HG02588 (cell line): Measurements from ENCODE around the gene VARS1.

Experiments
- ATAC-seq: cut with Tn5 transposase; IDR thresholded peaks from one replicate; pipeline ENCODE4 v1.9.1; 2021; ENCODE audit warnings: mild to moderate bottlenecking, moderate library complexity; ENCODE audit not compliant: unreplicated experiment

Gene VARS1

DNA sequence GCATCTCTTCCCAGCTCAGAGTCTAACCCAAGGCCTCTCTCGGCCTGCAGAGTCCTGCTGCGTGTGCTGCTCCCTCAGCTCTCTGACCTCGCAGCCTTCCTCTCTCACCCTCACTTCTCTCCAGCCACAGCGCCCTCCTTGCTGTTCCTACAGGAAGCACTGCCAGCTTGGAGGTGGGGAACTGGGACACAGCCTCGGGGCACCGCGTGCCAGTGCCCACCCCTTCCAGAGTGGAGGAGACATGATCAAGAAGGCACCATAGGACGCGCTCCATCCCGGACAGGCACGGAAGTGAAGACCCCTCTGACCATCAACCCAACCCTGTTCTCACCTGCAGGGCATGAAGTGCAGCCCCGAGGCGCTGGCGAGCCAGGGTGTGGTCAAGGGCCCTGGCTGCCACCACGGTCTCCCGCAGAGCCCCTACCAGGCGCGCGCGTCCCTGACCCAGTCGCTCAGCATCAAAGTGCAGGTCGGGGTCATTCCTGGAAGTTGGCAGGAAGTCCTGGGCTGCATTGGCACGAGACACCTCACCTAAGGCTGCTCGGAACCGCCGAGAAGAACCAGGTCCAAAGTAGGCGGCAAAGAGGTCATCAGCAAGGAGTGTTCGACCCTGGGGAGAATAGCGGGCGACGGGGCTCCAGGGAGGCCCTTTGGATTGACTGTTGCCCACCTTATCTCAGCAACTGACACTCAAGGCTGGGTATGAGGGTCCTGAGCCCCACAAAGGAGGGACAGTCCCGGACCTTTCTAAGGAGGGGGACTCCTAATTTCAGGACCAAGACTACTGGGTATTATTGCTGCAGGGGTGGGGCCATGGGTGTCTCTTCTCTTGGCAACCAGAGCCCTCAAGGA is 19.7 kb downstream of the VARS1 start:
- ATAC-seq, result no peak

DNA sequence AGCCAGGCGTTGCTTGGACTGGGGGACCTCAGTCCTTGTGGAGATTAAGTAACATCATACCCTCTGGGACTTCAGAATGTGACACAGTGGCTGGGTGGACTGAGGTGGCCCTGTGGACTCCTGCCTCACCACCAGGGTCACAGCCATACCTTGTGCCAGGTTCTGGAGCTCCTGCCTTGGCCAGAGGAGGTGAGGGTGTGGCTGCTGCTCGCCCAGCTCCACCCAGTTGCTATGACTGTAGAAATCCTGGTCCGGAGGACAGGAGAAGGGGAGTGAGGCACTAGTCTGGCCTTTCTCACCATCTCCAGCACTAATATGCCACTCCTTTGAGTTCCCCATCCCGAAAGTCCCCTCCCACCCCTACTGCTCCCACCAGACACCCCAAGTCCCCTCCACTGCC is 20.4 kb downstream of the VARS1 start:
- no peak for ATAC-seq

DNA sequence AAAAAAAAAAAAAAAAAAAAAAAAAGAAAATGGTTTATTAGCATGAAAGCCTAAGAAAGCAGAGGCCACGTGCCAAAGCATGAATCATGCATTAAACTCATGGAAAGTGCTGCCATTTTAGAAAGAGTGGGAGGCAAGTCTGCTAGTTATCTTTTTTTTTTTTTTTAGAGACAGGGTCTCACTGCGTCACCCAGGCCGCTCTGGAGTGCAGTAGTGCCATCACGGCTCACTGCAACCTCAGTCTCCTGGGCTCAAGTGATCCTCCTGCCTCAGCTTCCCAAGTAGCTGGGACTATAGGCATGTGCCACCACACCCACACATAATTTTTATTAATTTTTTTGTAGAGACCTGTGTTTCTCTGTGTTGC is 23.6 kb downstream of the VARS1 start:
- no peak for ATAC-seq

DNA sequence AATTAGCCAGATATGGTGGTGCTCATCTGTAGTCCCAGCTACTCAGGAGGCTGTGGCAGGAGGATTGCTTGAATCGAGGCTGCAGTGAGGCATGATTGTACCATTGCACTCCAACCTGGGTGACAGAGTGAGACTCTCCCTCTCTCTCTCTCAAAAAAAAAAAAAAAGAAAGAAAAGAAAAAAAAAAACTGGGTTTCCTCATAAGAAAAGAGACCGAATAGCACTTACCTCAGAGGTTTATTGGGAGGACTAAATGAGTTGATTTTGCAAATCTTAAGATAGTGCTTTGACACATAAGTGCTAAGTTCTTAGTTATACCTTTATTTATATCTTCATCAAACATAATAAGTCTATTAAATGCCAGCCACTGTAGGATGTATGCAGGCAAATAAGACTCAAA is 24.7 kb downstream of the VARS1 start:
- ATAC-seq, result no peak

DNA sequence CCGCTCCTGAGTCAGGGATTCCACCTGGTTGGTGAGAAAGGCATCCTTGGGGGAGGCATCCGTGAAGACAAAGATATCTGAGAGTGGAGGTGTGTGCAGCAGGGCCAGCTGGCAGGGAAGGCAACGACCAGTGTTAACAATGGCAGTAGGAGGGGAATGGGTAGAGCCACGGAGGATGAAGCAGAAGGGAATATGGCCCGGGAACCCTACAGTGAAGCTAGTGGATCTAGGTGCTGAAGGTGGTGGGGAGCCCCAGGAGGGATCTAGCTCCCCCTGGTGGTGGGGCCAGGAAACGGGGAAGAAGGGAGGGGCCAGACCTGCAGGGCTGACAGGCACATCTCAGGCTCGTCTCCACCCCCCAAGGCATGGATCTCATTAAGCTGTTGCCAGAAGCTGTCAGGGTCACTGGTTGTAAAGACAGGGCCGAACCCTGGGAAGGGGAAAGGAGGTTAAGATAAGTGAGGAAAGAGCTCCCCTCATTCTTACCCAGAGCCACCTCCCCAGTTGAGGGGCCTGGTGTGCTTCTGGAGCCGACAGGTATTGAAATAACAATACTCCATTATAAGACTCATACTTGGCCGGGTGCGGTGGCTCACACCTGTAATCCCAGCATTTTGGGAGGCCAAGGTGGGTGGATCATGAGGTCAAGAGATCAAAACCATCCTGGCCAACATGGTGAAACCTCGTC is 25.7 kb downstream of the VARS1 start:
- no peak for ATAC-seq

DNA sequence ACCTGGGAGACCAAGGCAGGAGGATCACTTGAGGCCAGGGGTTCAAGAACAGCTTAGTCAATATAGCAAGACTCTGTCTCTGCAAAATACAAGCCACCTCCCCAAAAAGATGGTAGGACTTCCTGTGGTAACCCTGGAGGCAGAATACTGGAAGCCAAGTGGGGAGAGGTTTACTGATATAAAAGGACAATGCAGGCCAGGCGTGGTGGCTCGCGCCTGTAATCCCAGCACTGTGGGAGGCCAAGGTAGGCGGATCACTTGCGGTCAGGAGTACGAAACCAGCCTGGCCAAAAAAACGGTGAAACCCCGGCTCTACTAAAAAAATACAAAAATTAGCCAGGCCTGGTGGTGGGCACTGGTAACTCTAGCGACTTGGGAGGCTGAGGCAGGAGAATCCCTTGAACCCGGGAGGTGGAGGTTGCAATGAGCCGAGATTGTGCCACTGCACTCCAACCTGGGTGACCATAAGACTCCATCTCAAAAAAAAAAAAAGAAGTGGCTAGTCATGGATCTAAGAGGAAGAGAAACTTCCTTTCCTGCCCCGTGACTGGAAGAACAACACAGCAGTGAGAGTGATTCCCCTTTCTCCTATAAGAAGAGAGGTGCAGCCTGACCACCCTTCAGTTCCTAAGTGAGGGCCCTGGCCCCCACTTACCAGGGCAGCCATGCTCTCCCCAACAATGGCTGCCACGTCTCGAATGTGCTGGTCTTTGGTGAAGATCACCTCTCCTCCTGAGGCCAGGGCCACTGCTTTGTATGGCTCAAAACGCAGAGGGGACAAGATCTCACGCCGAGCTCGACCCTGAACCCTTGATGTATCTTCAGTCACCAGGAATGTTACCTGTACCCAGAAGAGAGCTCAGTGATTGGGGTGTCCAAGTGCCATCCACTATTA is 26.9 kb downstream of the VARS1 start:
- no peak for ATAC-seq

DNA sequence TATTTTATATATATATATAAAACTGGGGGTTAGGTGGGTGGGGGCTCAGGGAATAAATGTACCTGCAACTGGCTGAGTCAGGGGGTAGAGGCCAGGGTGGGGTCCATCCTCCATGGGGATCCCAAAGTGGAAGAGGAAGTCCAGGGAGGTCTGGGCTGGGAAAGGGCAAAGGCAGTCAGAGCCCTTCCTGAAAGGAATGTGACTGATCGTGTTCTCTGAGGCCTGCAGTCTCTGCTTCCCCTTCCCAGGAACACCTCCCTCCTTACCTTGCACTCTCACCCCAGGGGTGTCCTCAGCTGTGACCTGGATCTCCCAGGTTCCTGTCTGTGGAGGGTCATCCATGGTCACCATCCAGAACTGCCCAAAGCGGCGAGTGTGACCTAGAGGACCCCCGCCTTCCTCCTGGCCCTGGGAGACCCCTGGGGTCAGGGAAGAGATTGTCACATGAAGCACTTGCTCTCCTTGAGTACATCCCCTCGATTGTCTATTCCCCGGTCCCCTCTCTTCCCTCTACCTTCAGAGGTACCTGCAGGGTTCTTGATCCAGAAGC is 28.4 kb downstream of the VARS1 start:
- no peak for ATAC-seq

DNA sequence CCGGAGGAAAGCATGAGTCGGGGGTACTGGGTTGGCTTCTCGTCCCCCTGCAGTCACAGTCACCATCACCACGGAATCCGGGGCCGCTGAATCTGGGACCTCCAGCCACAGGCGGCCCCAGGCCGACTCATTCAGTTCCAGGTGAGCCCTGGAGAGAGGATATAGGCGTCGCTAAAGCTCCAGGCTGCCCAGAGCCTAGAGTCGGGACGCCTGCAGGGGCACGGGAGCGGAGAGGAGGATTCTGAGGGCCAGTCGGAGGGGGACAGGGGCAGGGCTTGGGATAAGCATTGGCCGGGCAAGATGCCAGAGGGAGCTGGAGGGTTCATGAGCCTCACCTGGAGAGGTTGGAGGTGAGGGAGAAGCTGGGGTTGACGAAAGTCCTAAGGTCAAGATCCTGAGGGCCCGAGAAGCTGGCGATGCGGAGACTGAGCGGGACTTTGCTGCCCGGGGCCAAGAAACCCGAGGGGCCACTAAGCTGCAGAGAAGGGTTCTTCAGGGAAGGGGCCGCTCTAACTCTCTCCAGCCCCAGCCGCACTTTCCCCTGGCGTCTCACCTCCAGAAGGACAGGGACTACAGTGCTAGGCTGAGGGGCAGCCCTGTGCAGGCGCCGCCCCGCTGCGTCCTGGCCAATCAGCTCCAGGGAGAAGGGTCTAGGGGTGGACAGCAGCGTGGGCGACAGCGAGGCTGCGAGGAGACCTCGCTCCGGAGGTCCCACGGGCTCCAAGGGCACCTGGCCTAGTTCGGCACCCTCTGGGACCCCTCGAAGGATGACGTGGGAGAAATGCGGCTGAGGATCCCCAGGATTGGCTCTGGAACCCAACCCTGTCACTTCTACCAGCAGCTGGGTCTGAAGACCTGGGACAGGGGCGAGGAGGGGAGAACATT is 29.4 kb downstream of the VARS1 start:
- ATAC-seq, result no peak

DNA sequence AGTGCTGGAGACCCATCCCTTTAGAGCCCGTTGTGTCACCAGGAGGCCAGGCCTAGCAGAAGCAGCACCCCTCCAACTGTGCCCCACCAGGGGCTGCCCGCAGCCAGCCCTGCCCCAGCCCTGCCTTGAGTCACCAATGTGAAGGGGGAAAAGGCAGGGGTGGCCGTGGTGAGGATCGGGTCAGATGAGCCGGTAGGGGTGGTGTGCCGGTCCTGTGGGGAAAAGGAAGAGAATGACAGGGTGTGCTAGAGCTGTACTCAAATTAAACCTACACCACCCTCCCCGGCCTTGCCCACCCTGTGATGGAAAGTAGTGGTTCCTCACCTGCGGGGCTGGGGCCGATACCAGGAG is 30.0 kb downstream of the VARS1 start:
- ATAC-seq, result no peak

DNA sequence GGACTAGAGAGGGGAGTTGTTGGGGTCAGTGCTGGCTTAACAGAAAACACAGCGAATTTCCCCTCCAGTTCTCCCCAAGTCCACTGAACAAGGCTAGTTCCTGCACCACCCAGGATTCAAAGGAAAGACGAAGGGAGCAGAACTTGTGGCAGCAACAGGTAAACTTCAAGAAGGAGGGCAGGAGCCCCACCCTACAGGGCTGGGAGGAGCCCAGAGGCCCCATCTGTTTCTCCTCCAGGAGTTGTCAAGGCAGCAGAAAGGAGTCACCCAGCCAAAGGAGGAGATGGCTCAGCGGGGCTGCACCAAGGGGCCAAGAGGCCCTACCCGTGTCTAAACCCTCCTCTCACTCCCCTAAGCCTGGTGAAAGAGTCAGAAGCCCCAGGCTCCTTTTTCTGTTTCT is 31.4 kb downstream of the VARS1 start:
- no peak for ATAC-seq

DNA sequence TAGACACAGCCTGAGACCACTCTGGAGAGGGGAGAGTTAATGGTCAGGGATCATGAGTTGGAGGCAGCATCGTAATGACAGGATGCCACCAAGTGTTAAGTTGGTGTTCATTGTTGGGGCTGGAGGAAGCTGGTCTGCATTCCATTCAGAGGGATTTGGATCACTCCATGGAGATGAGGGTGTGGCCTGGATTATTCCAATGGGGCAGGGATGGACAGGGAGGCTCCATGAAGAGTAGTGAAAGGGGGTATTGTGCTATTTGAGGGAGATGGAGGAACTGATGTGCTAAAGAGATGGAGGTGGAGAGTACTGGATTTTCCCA is 32.0 kb downstream of the VARS1 start:
- no peak for ATAC-seq

DNA sequence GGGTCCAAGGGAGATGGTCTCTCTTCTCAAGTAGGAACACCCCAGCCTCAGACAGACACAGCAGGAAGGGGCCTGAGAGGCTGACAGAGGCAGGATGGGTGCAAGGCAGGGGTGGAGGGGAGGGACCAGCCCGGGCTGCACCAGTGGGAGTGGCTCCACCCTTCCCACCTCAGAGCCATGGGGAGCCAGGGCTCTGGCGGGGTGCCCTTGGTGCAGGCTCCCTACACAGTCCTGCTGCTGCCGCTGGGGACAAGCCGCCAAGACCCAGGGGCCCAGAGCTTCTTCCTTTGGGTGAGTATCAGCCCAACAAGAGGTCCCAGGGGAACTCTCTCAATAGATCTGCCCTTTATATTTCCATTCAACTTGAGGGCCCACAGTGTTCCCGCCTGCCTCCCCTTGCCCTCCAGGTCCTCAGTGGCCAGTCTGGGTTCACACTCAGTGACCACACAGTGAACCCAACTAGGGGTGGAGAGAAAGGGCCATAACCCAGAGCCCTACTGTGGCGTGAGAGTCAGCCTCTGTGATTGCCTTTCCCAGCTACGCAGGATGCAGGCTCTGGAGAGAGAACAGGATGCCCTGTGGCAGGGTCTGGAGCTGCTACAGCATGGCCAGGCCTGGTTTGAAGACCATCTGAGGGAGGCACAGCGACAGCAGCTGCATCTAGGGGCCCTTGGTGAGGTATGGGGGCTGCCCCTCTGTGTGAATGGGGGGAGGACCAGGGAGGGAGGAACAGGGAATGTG is 32.5 kb downstream of the VARS1 start:
- no peak for ATAC-seq

DNA sequence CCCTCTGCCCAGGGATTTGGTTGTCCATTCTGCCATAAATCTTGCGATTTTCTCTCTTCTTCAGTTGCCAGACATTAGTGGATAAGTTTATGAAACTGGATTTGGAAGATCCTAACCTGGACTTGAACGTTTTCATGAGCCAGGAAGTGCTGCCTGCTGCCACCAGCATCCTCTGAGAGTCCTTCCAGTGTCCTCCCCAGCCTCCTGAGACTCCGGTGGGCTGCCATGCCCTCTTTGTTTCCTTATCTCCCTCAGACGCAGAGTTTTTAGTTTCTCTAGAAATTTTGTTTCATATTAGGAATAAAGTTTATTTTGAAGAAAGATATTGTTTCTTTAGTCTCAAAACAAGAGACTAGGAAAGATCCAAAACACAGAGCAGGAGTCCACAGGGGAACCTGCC is 33.2 kb downstream of the VARS1 start, which contains the start of gene SAPCD1:
TSS of gene SAPCD1 (plus strand) at position 301 of the 400 bp plus-strand sequence. CDS start 399 bp downstream, outside the sequence.
- ATAC-seq, result no peak

DNA sequence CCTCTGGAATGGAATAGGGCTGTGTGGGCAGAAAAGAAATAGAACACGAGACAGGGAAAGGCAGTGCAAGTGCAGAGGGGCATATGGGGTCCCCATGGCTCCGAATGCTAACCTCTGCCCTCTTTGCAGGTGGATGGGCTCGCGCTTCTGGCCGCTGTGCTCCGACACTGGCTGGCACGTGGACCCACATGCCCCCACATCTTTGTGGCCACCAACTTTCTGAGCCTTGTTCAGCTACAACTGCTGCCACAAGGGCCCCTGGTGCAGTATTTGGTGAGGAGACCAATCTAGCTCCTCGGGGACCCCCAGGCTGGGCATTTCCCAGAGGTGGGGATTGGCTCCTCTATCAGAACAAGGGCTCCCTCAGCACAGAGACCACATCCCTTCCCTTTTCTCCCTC is 34.2 kb downstream of the VARS1 start:
- no peak for ATAC-seq

DNA sequence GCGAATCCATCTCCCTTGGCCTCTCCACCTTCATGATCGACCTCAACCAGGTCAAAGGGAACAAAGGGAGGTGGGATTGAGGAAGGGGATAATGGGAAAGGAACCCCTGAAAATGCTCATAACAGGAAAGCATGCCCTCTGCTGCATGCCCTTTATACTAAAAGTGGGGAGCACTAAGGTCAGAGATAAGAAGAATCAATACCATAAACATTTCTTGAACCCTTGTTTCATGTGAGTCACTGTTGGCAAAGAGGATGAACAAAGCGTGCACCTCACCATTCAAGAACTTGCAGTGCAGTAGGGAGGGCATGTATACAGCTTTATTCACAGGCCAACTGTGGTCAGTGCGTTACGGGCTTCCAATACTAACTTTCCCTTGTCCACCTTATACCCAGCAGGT is 34.8 kb downstream of the VARS1 start:
- no peak for ATAC-seq

DNA sequence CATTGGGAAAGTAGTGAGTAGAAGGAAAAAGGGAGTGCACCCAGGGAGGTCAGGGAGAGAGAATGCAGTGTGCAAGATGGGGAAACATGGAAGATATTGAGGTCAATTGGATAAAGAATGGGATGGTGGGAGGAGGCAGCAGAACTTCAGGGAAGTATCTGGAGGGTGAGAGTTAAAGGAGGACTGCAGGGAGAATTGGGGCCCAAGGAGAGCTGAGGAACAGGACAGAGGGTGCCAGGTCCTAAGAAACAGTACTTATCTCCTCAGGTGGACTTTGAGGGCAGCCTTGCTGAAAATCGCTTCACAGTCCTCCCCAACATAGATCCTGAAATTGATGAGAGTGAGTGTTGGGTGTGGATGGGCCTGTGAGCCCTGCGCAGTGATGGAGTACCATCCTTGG is 37.3 kb downstream of the VARS1 start:
- no peak for ATAC-seq

DNA sequence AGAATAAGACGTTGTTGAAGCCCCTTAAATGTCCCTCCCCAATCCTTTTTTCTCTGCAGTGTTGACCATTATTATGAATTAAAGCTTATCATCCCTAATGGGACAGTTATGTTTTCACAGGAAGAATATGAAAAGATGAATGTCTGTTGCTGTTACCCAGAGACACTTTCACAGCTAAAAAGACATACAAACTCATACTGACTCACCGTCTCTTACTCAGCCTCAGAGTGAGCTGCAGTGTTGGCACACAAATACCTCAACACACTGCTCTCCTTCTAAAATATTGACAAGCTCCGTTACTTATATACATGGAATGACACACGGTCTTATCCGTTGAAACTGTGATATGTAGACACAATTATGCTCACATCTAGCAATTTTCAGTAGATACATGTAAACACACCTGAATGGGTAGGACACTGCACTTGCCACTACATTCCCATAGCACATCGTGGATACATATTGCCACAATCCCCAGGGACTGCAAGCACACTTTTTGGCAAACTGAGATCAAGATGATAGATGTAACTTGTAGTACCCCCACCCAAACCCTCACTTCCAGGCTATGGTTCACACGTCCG is 42.7 kb downstream of the VARS1 start:
- ATAC-seq, result no peak

DNA sequence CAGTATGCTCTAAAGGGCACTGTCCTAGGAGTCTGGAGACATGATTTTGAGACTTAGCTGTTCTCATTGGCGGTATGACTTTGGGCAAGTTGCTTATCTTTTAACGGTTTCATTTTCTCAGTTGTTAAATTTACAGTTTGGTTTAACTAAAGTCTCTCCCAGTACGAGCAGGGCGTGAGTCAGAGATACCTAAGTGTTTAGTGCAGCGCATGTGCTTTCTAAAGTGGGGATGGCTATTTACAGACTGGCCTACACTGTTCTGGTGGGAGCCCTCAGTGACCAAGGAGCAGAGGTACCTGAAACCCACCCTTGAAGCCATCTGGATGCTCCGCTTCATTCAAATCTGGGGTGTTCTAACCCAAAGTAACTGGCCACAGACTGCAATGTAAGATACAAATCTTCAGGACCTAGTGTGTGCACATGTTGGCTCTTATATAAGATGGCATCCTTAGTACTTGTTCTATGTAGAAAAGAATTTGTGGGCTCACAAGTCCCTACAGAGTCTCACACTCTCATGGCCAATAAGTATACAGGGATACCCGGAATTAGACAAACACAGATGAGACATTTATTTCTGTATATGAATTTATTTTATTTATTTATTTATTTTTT is 45.0 kb downstream of the VARS1 start:
- no peak for ATAC-seq
